Measurements from ENCODE around the gene ADGRF3. TPM values are rescaled to one million over a fixed set of nuclear protein-coding genes. Genes with fewer than 3 reads are reported as not detected.

The ADGRF3 gene
- total and polyA plus RNA-seq, 2 of the 13 experiments (the other 11 are each of a cell fraction or from before 2014, with no cell fraction given) = 0.40 to 1.5 TPM

DNA sequence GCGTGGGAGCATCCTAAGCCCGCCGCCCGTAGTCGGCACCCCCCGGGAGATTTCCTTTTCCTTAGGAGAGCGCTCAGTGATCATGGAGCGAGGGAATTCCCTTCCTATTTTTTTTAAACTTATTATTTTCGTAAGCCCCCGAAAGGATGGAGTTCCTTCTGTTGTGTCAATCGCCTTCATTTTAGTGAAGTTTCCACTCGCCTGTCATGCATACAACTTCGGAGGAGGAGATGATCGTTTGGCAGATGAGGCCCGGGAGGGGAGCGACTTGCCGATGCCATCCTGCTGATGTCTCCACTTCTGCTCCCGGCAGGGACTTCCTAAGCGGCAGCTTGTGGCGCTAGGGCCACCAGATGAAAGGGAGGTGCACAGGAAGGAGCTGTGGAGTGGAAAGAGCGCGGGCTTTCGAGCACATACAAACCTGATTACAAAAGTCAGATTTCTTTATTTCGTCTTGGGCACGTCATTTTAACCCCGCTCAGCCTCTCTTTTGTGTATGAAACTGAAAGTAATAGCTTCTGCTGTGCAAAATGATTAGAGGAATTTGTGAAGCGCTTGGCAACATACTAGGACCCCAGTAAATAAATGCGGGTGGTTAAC is at the start of gene ADGRF3 (continued):
- TF ChIP-seq, protein P1, sequence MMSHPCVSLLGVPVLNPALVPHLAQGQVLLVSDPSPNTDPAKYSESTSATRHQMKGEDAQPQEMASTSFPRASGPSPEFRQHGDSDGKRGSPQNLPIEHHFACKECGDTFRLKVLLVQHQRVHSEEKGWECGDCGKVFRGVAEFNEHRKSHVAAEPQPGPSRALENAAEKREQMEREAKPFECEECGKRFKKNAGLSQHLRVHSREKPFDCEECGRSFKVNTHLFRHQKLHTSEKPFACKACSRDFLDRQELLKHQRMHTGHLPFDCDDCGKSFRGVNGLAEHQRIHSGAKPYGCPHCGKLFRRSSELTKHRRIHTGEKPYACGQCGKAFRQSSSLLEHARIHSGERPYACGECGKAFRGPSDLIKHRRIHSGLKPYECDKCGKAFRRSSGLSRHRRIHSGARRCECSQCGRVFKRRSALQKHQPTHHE (CRISPR knock-in tag; IDR thresholded peaks at IDR 0.05; ENCODE audit: borderline replicate concordance) = no peak
- TF ChIP-seq ADNP (CRISPR knock-in tag; IDR thresholded peaks at IDR 0.05) (no peak), ZNF335 (CRISPR knock-in tag; IDR thresholded peaks at IDR 0.05) (no peak), ZNF614 (CRISPR knock-in tag; IDR thresholded peaks at IDR 0.05; ENCODE audit: borderline replicate concordance) (no peak), KAT7 (CRISPR knock-in tag; IDR thresholded peaks at IDR 0.05; ENCODE audit: borderline replicate concordance) (no peak), POLR2AphosphoS5 (IDR thresholded peaks at IDR 0.05; ENCODE audit: low read depth, low read length) (no peak), ZFP90 (CRISPR knock-in tag; IDR thresholded peaks at IDR 0.05; ENCODE audit: borderline replicate concordance) (0 out of 2 replicates have a peak, but pooled peaks have one; percentile 3), STAT5B (CRISPR knock-in tag; IDR thresholded peaks at IDR 0.05) (no peak), ZNF530 (CRISPR knock-in tag; IDR thresholded peaks at IDR 0.05; ENCODE audit: low read depth) (no peak), ZNF720 (CRISPR knock-in tag; IDR thresholded peaks at IDR 0.05) (no peak), ZNF138 (CRISPR knock-in tag; IDR thresholded peaks at IDR 0.05; ENCODE audit: low read depth) (no peak), FOSL1 (CRISPR knock-in tag; IDR thresholded peaks at IDR 0.05; ENCODE audit: borderline replicate concordance) (no peak), ZNF550 (CRISPR knock-in tag; IDR thresholded peaks at IDR 0.05; ENCODE audit: borderline replicate concordance) (0 out of 2 replicates have a peak, but pooled peaks have one; percentile 18)
- TF ChIP-seq, protein P2, sequence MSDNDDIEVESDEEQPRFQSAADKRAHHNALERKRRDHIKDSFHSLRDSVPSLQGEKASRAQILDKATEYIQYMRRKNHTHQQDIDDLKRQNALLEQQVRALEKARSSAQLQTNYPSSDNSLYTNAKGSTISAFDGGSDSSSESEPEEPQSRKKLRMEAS (IDR thresholded peaks at IDR 0.05) = 0 out of 2 replicates have a peak, but pooled peaks have one; percentile 10
- TF ChIP-seq, protein P3, sequence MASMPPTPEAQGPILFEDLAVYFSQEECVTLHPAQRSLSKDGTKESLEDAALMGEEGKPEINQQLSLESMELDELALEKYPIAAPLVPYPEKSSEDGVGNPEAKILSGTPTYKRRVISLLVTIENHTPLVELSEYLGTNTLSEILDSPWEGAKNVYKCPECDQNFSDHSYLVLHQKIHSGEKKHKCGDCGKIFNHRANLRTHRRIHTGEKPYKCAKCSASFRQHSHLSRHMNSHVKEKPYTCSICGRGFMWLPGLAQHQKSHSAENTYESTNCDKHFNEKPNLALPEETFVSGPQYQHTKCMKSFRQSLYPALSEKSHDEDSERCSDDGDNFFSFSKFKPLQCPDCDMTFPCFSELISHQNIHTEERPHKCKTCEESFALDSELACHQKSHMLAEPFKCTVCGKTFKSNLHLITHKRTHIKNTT (CRISPR knock-in tag; IDR thresholded peaks at IDR 0.05) = no peak
- TF ChIP-seq, protein P4, sequence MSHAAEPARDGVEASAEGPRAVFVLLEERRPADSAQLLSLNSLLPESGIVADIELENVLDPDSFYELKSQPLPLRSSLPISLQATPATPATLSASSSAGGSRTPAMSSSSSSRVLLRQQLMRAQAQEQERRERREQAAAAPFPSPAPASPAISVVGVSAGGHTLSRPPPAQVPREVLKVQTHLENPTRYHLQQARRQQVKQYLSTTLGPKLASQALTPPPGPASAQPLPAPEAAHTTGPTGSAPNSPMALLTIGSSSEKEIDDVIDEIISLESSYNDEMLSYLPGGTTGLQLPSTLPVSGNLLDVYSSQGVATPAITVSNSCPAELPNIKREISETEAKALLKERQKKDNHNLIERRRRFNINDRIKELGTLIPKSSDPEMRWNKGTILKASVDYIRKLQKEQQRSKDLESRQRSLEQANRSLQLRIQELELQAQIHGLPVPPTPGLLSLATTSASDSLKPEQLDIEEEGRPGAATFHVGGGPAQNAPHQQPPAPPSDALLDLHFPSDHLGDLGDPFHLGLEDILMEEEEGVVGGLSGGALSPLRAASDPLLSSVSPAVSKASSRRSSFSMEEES (CRISPR knock-in tag; IDR thresholded peaks at IDR 0.05) = no peak
- TF ChIP-seq, protein P5, sequence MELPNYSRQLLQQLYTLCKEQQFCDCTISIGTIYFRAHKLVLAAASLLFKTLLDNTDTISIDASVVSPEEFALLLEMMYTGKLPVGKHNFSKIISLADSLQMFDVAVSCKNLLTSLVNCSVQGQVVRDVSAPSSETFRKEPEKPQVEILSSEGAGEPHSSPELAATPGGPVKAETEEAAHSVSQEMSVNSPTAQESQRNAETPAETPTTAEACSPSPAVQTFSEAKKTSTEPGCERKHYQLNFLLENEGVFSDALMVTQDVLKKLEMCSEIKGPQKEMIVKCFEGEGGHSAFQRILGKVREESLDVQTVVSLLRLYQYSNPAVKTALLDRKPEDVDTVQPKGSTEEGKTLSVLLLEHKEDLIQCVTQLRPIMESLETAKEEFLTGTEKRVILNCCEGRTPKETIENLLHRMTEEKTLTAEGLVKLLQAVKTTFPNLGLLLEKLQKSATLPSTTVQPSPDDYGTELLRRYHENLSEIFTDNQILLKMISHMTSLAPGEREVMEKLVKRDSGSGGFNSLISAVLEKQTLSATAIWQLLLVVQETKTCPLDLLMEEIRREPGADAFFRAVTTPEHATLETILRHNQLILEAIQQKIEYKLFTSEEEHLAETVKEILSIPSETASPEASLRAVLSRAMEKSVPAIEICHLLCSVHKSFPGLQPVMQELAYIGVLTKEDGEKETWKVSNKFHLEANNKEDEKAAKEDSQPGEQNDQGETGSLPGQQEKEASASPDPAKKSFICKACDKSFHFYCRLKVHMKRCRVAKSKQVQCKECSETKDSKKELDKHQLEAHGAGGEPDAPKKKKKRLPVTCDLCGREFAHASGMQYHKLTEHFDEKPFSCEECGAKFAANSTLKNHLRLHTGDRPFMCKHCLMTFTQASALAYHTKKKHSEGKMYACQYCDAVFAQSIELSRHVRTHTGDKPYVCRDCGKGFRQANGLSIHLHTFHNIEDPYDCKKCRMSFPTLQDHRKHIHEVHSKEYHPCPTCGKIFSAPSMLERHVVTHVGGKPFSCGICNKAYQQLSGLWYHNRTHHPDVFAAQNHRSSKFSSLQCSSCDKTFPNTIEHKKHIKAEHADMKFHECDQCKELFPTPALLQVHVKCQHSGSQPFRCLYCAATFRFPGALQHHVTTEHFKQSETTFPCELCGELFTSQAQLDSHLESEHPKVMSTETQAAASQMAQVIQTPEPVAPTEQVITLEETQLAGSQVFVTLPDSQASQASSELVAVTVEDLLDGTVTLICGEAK (IDR thresholded peaks at IDR 0.05) = no peak
- TF ChIP-seq, protein P5 (CRISPR knock-in tag; IDR thresholded peaks at IDR 0.05) = no peak
